Loucy (cell line): ENCODE results near the gene SAE1.

ENCODE experiments used
- H2AFZ ChIP-seq: fragments of 200-600 bp; sonication (generic); 2 replicates; pipeline ENCODE4 v1.6.0; 2016; ENCODE audit warnings: antibody characterized with exemption, mild to moderate bottlenecking, low read length, moderate library complexity
- H3F3A ChIP-seq: fragments of 200-600 bp; 2 replicates; pipeline ENCODE4 v1.6.0; 2016; ENCODE audit warnings: antibody characterized with exemption, low read depth, mild to moderate bottlenecking
- H3K27me3 ChIP-seq: fragments of 200-600 bp; sonication (generic); 2 replicates; pipeline ENCODE4 v1.6.1; 2014; ENCODE audit warnings: low read length, mild to moderate bottlenecking; ENCODE audit not compliant: insufficient read depth, poor library complexity, severe bottlenecking
- H3K36me3 ChIP-seq: fragments of 200-600 bp; sonication (generic); 2 replicates; pipeline ENCODE4 v1.6.1; 2016; ENCODE audit warnings: low read length; ENCODE audit not compliant: insufficient read depth
- H3K4me1 ChIP-seq: fragments of 200-600 bp; sonication (generic); 2 replicates; pipeline ENCODE4 v1.5.1; 2014; ENCODE audit warnings: low read length, mild to moderate bottlenecking; ENCODE audit not compliant: insufficient read depth, poor library complexity, severe bottlenecking
- H3K4me2 ChIP-seq: fragments of 200-600 bp; sonication (generic); 2 replicates; pipeline ENCODE4 v1.6.0; 2014; ENCODE audit warnings: antibody characterized with exemption, low read length, low read depth, mild to moderate bottlenecking; ENCODE audit not compliant: poor library complexity, severe bottlenecking
- H3K4me3 ChIP-seq: fragments of 200-600 bp; sonication (generic); 2 replicates; pipeline ENCODE4 v1.5.1; 2014; ENCODE audit warnings: low read length, mild to moderate bottlenecking, mixed read lengths; ENCODE audit not compliant: poor library complexity, severe bottlenecking
- H3K79me2 ChIP-seq: fragments of 200-600 bp; sonication (generic); 2 replicates; pipeline ENCODE4 v1.6.1; 2014; ENCODE audit warnings: low read length; ENCODE audit not compliant: insufficient read depth
- H3K9ac ChIP-seq: fragments of 200-600 bp; sonication (generic); 2 replicates; pipeline ENCODE4 v1.6.0; 2014; ENCODE audit warnings: mild to moderate bottlenecking, low read depth, low read length, moderate library complexity; ENCODE audit not compliant: poor library complexity, severe bottlenecking
- H3K9me2 ChIP-seq: fragments of 200-600 bp; sonication (generic); replicated peaks from 2 replicates; pipeline ENCODE4 v1.6.1; 2016; ENCODE audit warnings: low read depth, low read length, mixed read lengths
- H3K9me3 ChIP-seq: fragments of 200-600 bp; sonication (generic); 2 replicates; pipeline ENCODE4 v1.6.1; 2014; ENCODE audit warnings: mild to moderate bottlenecking, antibody characterized with exemption, low read length, low read depth; ENCODE audit not compliant: insufficient read depth
- H4K20me1 ChIP-seq: fragments of 200-600 bp; sonication (generic); 2 replicates; pipeline ENCODE4 v1.6.0; 2014; ENCODE audit warnings: antibody characterized with exemption, low read length, mild to moderate bottlenecking; ENCODE audit not compliant: insufficient read depth, poor library complexity, severe bottlenecking
- EZH2phosphoT487 ChIP-seq: fragments of 200-600 bp; IDR thresholded peaks from 2 replicates; pipeline ENCODE4 v1.6.1; 2018; ENCODE audit warnings: antibody characterized with exemption, mild to moderate bottlenecking, moderate library complexity, borderline replicate concordance
- TF ChIP-seq, protein P1 (sequence below): fragments of 200-600 bp; sonication (generic); conservative IDR thresholded peaks from 2 replicates; pipeline ENCODE4 v1.5.1; 2014; ENCODE audit warnings: mild to moderate bottlenecking, antibody characterized with exemption, low read length

The SAE1 gene

DNA sequence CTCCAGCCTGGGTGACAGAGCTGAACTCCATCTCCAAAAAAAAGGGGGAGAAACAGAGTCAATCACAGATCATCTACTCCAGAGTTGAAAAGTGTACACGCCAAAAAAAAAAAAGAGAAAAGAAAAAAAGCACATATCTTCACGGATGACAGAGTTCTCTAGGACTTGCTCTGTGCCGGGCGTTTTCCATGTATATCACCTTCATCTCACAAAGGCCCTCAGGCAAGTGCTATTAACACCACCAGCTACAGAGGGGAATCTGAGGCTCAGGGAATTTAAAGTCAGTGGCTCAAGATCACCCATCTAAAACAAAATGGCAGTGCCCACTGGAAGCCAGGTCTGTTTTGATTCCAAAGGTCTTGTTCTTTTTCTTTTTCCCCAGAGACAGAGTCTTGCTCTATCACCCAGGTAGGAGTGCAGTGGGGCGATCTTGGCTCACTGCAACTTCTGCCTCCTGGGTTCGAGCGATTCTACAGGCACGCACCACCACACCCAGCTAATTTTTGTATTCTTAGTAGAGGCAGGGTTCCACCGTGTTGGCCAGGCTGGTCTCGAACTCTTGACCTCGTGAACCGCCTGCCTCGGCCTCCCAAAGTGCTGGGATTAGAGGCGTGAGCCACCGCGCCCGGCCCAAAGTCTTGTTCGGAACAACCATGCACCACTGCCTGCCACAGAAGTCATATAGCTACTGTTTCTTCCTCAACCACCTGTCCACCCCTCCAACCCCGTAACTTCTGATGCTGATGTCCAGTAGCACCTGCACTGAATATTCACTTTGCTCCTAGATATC, 42.2 kb downstream of the SAE1 start:
- Histone ChIP-seq H3K4me2 (no peak overlapping the region), H3K4me1 (peaks cover 18% of the 10 kb centered on the region), H3K36me3 (peaks cover 79% of the 10 kb centered on the region; the same call in 1 of the 2 replicates), H3K27me3 (no peaks in the 10 kb centered on the region), H3K9me2 (no peaks in the 10 kb centered on the region), H3K9ac (no peak overlapping the region), H3K79me2 (peaks cover 31% of the 10 kb centered on the region), H3K9me3 (no peaks in the 10 kb centered on the region), H2AFZ (no peak overlapping the region), H3F3A (peaks cover 13% of the 10 kb centered on the region), H4K20me1 (peaks cover 23% of the 10 kb centered on the region), H3K4me3 (no peak overlapping the region)
- TF ChIP-seq EZH2phosphoT487 = no peak
- TF ChIP-seq, protein P1, sequence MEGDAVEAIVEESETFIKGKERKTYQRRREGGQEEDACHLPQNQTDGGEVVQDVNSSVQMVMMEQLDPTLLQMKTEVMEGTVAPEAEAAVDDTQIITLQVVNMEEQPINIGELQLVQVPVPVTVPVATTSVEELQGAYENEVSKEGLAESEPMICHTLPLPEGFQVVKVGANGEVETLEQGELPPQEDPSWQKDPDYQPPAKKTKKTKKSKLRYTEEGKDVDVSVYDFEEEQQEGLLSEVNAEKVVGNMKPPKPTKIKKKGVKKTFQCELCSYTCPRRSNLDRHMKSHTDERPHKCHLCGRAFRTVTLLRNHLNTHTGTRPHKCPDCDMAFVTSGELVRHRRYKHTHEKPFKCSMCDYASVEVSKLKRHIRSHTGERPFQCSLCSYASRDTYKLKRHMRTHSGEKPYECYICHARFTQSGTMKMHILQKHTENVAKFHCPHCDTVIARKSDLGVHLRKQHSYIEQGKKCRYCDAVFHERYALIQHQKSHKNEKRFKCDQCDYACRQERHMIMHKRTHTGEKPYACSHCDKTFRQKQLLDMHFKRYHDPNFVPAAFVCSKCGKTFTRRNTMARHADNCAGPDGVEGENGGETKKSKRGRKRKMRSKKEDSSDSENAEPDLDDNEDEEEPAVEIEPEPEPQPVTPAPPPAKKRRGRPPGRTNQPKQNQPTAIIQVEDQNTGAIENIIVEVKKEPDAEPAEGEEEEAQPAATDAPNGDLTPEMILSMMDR = no peak

DNA sequence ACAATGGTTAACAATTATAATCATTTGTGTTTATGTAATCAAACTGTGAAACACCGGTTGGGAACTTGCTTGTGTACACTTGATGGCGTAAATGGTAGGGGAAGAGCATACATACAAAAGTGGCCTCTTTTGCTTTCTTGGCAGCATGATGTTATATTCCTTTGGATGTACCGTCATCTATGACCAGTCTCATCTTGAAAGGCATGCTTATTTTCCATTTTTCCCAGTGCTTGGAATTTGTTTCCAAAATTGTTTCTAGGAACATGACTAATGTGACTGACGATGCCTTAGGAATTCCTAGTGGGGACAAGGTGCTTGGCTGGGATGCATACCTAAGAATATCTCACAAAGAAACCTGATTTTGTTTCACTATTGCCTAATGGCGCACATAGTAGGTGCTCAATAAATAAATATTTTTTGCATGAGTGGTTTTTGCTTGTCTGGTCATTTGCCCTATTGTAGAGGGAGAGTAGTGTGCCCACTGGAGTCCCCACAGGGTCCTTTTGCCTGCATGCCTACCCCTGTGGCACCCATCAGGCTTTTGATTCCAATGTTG, 45.5 kb downstream of the SAE1 start:
- Histone ChIP-seq H3K9me2 (no peaks in the 10 kb centered on the region), H3F3A (peaks cover 13% of the 10 kb centered on the region), H3K9me3 (no peaks in the 10 kb centered on the region), H3K36me3 (peaks cover 71% of the 10 kb centered on the region; the same call in 1 of the 2 replicates), H3K4me2 (peak overlapping the region; percentile 41), H3K79me2 (peaks cover 55% of the 10 kb centered on the region), H2AFZ (no peak overlapping the region), H3K4me3 (no peak overlapping the region), H3K4me1 (peaks cover 18% of the 10 kb centered on the region), H4K20me1 (peaks cover 37% of the 10 kb centered on the region), H3K9ac (no peak overlapping the region), H3K27me3 (no peaks in the 10 kb centered on the region)
- TF ChIP-seq EZH2phosphoT487 = no peak
- TF ChIP-seq, protein P1 = no peak

GRCh38 chr19:47176627-47177090, 46.0 kb downstream of the SAE1 start:
- TF ChIP-seq, protein P1 = no peak
- TF ChIP-seq EZH2phosphoT487 = no peak
- H4K20me1 ChIP-seq = peaks cover 37% of the 10 kb centered on the region
- peak overlapping the region; percentile 41 for H3K4me2 ChIP-seq
- peaks cover 55% of the 10 kb centered on the region for H3K79me2 ChIP-seq
- H3K4me1 ChIP-seq = peaks cover 18% of the 10 kb centered on the region
- no peaks in the 10 kb centered on the region for H3K9me2 ChIP-seq
- H3K4me3 ChIP-seq = no peak overlapping the region
- H3K36me3 ChIP-seq = peaks cover 66% of the 10 kb centered on the region; the same call in 1 of the 2 replicates
- H3K27me3 ChIP-seq = no peaks in the 10 kb centered on the region
- peaks cover 13% of the 10 kb centered on the region for H3F3A ChIP-seq
- no peak overlapping the region for H2AFZ ChIP-seq
- H3K9ac ChIP-seq = no peak overlapping the region
- no peaks in the 10 kb centered on the region for H3K9me3 ChIP-seq
